Measurements from ENCODE around the gene SLC10A7. TPM values are rescaled to one million over a fixed set of nuclear protein-coding genes. Genes with fewer than 3 reads are reported as not detected.

The SLC10A7 gene
- total and polyA plus RNA-seq, 10 of the 15 experiments (the other 5 are each of a cell fraction or from before 2014, with no cell fraction given) = 4.6 to 23.7 (median 15.6) TPM

- in situ Hi-C loops (cut with MboI) = no loop called here
- Histone ChIP-seq H4K20me1 (ENCODE audit: control insufficient read depth, insufficient read depth) (no peaks in the 10 kb centered on the region), H3K4me3 (no peak overlapping the region), H3K36me3 (ENCODE audit: control insufficient read depth in 2 of 2, insufficient read depth in 2 of 2, low read length in 1 of 2) (peaks cover 0 to 5% of the 10 kb centered on the region in 2 experiments; a peak in 2 of 4 replicates), H3K9me3 (replicated peaks; ENCODE audit: control insufficient read depth, insufficient read depth, low read length) (no peaks in the 10 kb centered on the region), H3K9ac (ENCODE audit: control insufficient read depth, insufficient read depth, low read length) (no peak overlapping the region), H2AFZ (ENCODE audit: control insufficient read depth, low read depth, low read length) (no peak overlapping the region), H3K4me1 (ENCODE audit: control insufficient read depth, insufficient read depth, low read length) (no peaks in the 10 kb centered on the region), H3K27me3 (replicated peaks in 1 of 2; ENCODE audit: control insufficient read depth in 2 of 2, insufficient read depth in 2 of 2, low read length in 1 of 2) (no peaks in the 10 kb centered on the region), H3K27ac (ENCODE audit: control insufficient read depth, insufficient read depth) (no peak overlapping the region), H3K4me2 (ENCODE audit: control insufficient read depth, insufficient read depth) (no peak overlapping the region), H3K79me2 (ENCODE audit: control insufficient read depth, insufficient read depth, low read length) (no peaks in the 10 kb centered on the region)
- no peak for DNase-seq (ENCODE audit: low read depth, low spot score)
- no peak for FAIRE-seq
- ATAC-seq = no peak
- BruUV-seq (replicated peaks) = no TSS peak
- RAD21 ChIA-PET (ENCODE audit: unreplicated experiment) = interaction anchor here (0.6 to 1.6 kb wide), 3 partner anchors 10 to 49 kb away, joined by 3 to 4 read pairs (median 3); no protein-coding TSS in a partner anchor
- POLR2A ChIA-PET = interaction anchor here (0.6 to 1.4 kb wide), 3 partner anchors 10 to 51 kb away, joined by 3 to 4 read pairs (median 3); no protein-coding TSS in a partner anchor
- SMC1A ChIA-PET (ENCODE audit: uncharacterized antibody, unreplicated experiment) = interaction anchor here (1.3 to 2.0 kb wide), 2 partner anchors 10 to 13 kb away, joined by 3 to 18 read pairs; no protein-coding TSS in a partner anchor
- CTCF ChIA-PET = interaction anchor here (1.0 to 1.2 kb wide), 2 partner anchors 46 to 58 kb away, joined by 3 read pairs; no protein-coding TSS in a partner anchor
- intact Hi-C loops (cut with micrococcal nuclease; ENCODE audit: unreplicated experiment) = no loop called here
- TF ChIP-seq ASH2L (IDR thresholded peaks at IDR 0.05; ENCODE audit: borderline replicate concordance, low read depth) = no peak
- no peak for TF ChIP-seq EZH2 (IDR thresholded peaks at IDR 0.05; ENCODE audit: borderline replicate concordance, control insufficient read depth, low read depth, low read length)
- TF ChIP-seq, protein P1, sequence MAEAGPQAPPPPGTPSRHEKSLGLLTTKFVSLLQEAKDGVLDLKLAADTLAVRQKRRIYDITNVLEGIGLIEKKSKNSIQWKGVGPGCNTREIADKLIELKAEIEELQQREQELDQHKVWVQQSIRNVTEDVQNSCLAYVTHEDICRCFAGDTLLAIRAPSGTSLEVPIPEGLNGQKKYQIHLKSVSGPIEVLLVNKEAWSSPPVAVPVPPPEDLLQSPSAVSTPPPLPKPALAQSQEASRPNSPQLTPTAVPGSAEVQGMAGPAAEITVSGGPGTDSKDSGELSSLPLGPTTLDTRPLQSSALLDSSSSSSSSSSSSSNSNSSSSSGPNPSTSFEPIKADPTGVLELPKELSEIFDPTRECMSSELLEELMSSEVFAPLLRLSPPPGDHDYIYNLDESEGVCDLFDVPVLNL (IDR thresholded peaks at IDR 0.05; ENCODE audit: low read depth, low read length) = no peak
- TF ChIP-seq SKIL (IDR thresholded peaks at IDR 0.05; ENCODE audit: low read depth, poor library complexity, severe bottlenecking) = no peak
- TF ChIP-seq KAT2A (conservative IDR thresholded peaks at IDR 0.05; ENCODE audit: control insufficient read depth, low read depth, low read length) = no peak
- TF ChIP-seq HDGF (IDR thresholded peaks at IDR 0.05) = no peak
- TF ChIP-seq FOXM1 (IDR thresholded peaks at IDR 0.05; ENCODE audit: low read depth, low read length) = no peak
- no peak for TF ChIP-seq RAD21 (IDR thresholded peaks at IDR 0.05; ENCODE audit: insufficient read depth, low read depth, low read length)
- TF ChIP-seq HCFC1 (IDR thresholded peaks at IDR 0.05; ENCODE audit: low read length) = no peak
- TF ChIP-seq EP300 (IDR thresholded peaks at IDR 0.05; ENCODE audit: borderline replicate concordance in 1 of 2, control insufficient read depth in 1 of 2, low read depth in 2 of 2, low read length in 2 of 2) = no peak
- no peak for TF ChIP-seq YBX1 (IDR thresholded peaks at IDR 0.05)
- no peak for TF ChIP-seq HDAC2 (IDR thresholded peaks at IDR 0.05)
- TF ChIP-seq NBN (IDR thresholded peaks at IDR 0.05) = no peak
- no peak for TF ChIP-seq MXI1 (IDR thresholded peaks at IDR 0.05; ENCODE audit: low read depth, low read length)
- TF ChIP-seq EED (IDR thresholded peaks at IDR 0.05; ENCODE audit: low read depth) = no peak
- TF ChIP-seq TAF1 (IDR thresholded peaks at IDR 0.05; ENCODE audit: borderline replicate concordance, low read depth, low read length) = no peak
- no peak for TF ChIP-seq ZBTB11 (CRISPR knock-in tag; IDR thresholded peaks at IDR 0.05)
- TF ChIP-seq ATF7 (IDR thresholded peaks at IDR 0.05; ENCODE audit: low read depth) = no peak
Measured at GRCh38 chr4:146285037-146285436, 236.7 kb downstream of the SLC10A7 start.
